Measurements from ENCODE around the gene RIMS3.
"Not testable (repeated sequence)": the region's sequence is repeated elsewhere in the genome, so short reads cannot be mapped to it uniquely, and the experiment has no call there.

RIMS3 gene

DNA sequence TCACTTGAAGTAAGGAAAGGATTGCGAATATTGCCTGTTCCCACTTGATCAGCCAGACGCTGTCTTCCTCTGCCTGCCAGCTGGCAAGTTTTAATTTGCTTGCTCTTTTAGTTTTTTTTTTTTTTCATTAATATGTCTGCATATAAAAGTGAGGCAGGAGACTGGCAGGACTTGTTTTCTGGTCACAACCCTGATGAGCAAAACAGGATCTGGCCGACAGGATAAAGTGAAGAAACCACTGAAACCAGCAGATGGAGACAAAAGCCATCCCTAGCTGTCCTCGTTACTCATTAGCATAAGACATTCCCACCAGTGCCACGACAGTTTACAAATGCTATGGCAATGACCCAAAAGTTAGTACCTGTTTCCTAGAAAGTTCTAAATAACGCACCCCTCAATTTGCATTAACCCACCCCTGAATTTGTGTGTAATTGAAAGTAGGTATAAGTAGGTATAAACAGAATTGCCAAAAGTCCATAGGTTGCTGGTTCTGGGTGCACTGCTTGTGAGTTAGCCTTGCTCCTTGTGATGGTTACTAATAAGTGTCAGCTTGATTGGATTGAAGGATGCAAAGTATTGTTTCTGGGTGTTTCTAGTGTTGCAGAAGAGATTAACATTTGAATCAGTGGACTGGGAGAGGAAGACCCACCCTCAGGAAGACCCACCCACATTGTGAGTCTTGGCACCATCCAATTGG, 73.2 kb downstream of the RIMS3 start:
- H3K27me3 ChIP-seq (ENCODE audit: insufficient read depth, poor library complexity, severe bottlenecking) = no peaks in the 10 kb centered on the region
- no peak overlapping the region for H3K27ac ChIP-seq (ENCODE audit: poor library complexity, severe bottlenecking)
- H3K36me3 ChIP-seq (ENCODE audit: low read depth) = no peaks in the 10 kb centered on the region
- no peaks in the 10 kb centered on the region for H3K4me1 ChIP-seq (ENCODE audit: insufficient read depth, poor library complexity, severe bottlenecking)
- no peak for DNase-seq (ENCODE audit: low spot score)
- no peak overlapping the region for H3K4me3 ChIP-seq (ENCODE audit: severe bottlenecking)
- no peaks in the 10 kb centered on the region for H3K9me3 ChIP-seq (ENCODE audit: severe bottlenecking)
- TF ChIP-seq, protein P1, sequence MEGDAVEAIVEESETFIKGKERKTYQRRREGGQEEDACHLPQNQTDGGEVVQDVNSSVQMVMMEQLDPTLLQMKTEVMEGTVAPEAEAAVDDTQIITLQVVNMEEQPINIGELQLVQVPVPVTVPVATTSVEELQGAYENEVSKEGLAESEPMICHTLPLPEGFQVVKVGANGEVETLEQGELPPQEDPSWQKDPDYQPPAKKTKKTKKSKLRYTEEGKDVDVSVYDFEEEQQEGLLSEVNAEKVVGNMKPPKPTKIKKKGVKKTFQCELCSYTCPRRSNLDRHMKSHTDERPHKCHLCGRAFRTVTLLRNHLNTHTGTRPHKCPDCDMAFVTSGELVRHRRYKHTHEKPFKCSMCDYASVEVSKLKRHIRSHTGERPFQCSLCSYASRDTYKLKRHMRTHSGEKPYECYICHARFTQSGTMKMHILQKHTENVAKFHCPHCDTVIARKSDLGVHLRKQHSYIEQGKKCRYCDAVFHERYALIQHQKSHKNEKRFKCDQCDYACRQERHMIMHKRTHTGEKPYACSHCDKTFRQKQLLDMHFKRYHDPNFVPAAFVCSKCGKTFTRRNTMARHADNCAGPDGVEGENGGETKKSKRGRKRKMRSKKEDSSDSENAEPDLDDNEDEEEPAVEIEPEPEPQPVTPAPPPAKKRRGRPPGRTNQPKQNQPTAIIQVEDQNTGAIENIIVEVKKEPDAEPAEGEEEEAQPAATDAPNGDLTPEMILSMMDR (IDR thresholded peaks at IDR 0.05; ENCODE audit: poor library complexity, severe bottlenecking) = peak; percentile 76
- peak; percentile 70; the same call in 2 of the 3 replicates for ATAC-seq (ENCODE audit: low read depth)

DNA sequence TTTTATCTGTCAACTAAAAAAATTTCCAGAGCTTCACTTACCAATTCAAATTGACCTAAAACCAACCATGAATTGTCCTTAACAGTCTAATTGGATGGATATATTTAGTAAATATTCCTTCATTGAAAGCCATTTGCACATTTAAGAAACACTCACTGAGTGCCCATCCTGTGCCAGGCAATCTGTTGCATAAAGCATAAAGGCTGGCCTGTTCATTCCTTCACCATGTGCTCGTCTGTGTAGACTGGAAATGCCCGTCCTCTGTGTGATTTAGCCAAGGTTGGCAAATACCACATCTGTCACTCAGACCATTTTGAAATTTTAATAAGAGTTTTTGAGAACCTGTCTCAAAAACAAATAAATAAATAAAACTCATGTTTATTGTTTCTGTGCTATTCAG, 76.9 kb downstream of the RIMS3 start:
- ATAC-seq (ENCODE audit: low read depth) (no peak), DNase-seq (ENCODE audit: low spot score) (no peak)
- Histone ChIP-seq H3K4me3 (ENCODE audit: severe bottlenecking) (no peak overlapping the region), H3K9me3 (ENCODE audit: severe bottlenecking) (no peaks in the 10 kb centered on the region), H3K36me3 (ENCODE audit: low read depth) (no peaks in the 10 kb centered on the region), H3K4me1 (ENCODE audit: insufficient read depth, poor library complexity, severe bottlenecking) (no peaks in the 10 kb centered on the region), H3K27ac (ENCODE audit: poor library complexity, severe bottlenecking) (no peak overlapping the region), H3K27me3 (ENCODE audit: insufficient read depth, poor library complexity, severe bottlenecking) (no peaks in the 10 kb centered on the region)
- TF ChIP-seq, protein P1 (IDR thresholded peaks at IDR 0.05; ENCODE audit: poor library complexity, severe bottlenecking) = no peak

DNA sequence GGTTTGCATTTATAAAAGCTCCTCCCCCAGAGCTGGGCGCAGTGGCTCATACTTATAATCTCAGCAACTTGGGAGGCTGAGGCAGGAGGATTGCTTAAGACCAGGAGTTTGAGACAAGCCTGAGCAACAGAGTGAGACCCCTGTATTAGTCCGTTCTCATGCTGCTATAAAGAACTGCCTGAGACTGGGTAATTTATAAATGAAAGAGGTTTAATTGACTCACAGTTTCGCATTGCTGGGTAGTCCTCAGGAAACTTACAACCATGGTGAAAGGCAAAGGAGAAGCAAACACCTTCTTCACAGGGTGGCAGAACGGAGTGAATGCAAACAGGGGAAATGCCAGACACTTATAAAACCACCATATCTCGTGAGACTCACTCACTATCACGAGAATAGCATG, 81.5 kb downstream of the RIMS3 start:
- no peak for ATAC-seq (ENCODE audit: low read depth)
- H3K27me3 ChIP-seq (ENCODE audit: insufficient read depth, poor library complexity, severe bottlenecking) = no peaks in the 10 kb centered on the region

DNA sequence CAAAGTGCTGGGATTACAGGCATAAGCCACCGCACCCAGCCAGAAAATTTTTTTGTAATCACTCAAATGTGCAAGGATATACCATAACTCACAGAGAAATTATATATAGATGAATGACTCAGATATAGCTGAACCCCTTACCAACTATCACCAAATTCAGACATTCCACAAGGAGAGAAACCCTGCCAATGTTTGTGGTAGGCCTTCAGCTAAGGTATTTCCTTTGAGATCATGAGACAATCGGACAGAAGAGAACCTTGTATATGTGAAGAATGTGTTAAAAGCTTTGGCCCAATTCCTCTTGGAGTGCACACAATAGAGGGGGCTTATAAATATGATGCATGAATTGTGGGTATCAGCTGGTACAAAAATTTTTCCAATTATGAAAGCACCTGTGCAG, 83.4 kb downstream of the RIMS3 start:
- no peaks in the 10 kb centered on the region for H3K36me3 ChIP-seq (ENCODE audit: low read depth)
- H3K4me3 ChIP-seq (ENCODE audit: severe bottlenecking) = no peak overlapping the region
- DNase-seq (ENCODE audit: low spot score) = no peak
- no peak for ATAC-seq (ENCODE audit: low read depth)
- H3K27ac ChIP-seq (ENCODE audit: poor library complexity, severe bottlenecking) = no peak overlapping the region
- no peaks in the 10 kb centered on the region for H3K4me1 ChIP-seq (ENCODE audit: insufficient read depth, poor library complexity, severe bottlenecking)
- no peaks in the 10 kb centered on the region for H3K9me3 ChIP-seq (ENCODE audit: severe bottlenecking)
- H3K27me3 ChIP-seq (ENCODE audit: insufficient read depth, poor library complexity, severe bottlenecking) = no peaks in the 10 kb centered on the region
- TF ChIP-seq, protein P1 (IDR thresholded peaks at IDR 0.05; ENCODE audit: poor library complexity, severe bottlenecking) = no peak

More for the DNA sequence above, 81.5 kb downstream of the RIMS3 start:
- H3K36me3 ChIP-seq (ENCODE audit: low read depth) = no peaks in the 10 kb centered on the region
- no peak for DNase-seq (ENCODE audit: low spot score)
- no peak overlapping the region for H3K4me3 ChIP-seq (ENCODE audit: severe bottlenecking)
- TF ChIP-seq, protein P1 (IDR thresholded peaks at IDR 0.05; ENCODE audit: poor library complexity, severe bottlenecking) = no peak
- no peak overlapping the region for H3K27ac ChIP-seq (ENCODE audit: poor library complexity, severe bottlenecking)
- H3K4me1 ChIP-seq (ENCODE audit: insufficient read depth, poor library complexity, severe bottlenecking) = no peaks in the 10 kb centered on the region
- H3K9me3 ChIP-seq (ENCODE audit: severe bottlenecking) = no peaks in the 10 kb centered on the region

DNA sequence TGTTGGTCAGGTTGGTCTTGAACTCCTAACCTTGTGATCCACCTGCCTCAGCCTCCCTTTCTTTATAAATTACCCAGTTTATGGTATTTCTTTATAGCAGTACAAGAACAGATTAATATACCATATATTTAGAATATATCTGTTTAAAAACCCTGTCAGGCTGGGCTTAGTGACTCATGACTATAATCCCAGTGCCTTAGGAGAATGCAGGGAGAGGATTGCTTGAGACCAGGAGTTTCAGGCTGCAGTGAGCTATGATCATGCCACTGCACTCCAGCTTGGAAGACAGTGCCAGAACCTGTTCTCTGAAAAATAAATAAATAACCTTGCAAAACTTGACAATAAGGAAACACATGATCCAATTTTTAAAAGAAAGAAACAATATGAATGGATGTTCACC, 90.1 kb downstream of the RIMS3 start:
- Histone ChIP-seq H3K27ac (ENCODE audit: poor library complexity, severe bottlenecking) (no peak overlapping the region), H3K4me1 (ENCODE audit: insufficient read depth, poor library complexity, severe bottlenecking) (no peaks in the 10 kb centered on the region), H3K27me3 (ENCODE audit: insufficient read depth, poor library complexity, severe bottlenecking) (no peaks in the 10 kb centered on the region), H3K9me3 (ENCODE audit: severe bottlenecking) (no peaks in the 10 kb centered on the region), H3K36me3 (ENCODE audit: low read depth) (no peaks in the 10 kb centered on the region), H3K4me3 (ENCODE audit: severe bottlenecking) (no peak overlapping the region)
- TF ChIP-seq, protein P1 (IDR thresholded peaks at IDR 0.05; ENCODE audit: poor library complexity, severe bottlenecking) = no peak
- ATAC-seq (ENCODE audit: low read depth) (0 out of 3 replicates have a peak, but pooled peaks have one; percentile 19), DNase-seq (ENCODE audit: low spot score) (no peak)

DNA sequence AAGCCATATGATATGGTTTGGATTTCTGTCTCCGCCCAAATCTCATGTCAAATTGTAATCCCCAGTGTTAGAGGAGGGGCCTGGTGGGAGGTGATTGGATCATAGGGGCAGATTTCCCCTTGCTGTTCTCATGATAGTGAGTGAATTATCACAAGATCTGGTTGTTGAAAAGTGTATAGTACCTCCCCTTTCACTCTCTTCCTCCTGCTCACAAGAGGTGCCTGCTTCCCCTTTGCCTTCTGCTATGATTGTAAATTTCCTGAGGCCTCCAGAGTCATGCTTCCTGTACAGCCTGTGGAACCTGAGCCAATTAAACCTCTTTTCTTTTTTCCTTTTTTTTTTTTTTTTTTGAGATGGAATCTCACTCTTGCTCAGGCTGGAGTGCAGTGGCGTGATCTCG, 90.7 kb downstream of the RIMS3 start:
- not testable (repeated sequence) for H3K27me3 ChIP-seq (ENCODE audit: insufficient read depth, poor library complexity, severe bottlenecking); H3K4me1 ChIP-seq (ENCODE audit: insufficient read depth, poor library complexity, severe bottlenecking); H3K9me3 ChIP-seq (ENCODE audit: severe bottlenecking); H3K4me3 ChIP-seq (ENCODE audit: severe bottlenecking); DNase-seq (ENCODE audit: low spot score); H3K27ac ChIP-seq (ENCODE audit: poor library complexity, severe bottlenecking); ATAC-seq (ENCODE audit: low read depth); H3K36me3 ChIP-seq (ENCODE audit: low read depth)

Data from RWPE2 (cell line).